ENCODE results near the gene LRRC8C.
"Not testable (repeated sequence)": the region's sequence is repeated elsewhere in the genome, so short reads cannot be mapped to it uniquely, and the experiment has no call there.

Gene LRRC8C

DNA sequence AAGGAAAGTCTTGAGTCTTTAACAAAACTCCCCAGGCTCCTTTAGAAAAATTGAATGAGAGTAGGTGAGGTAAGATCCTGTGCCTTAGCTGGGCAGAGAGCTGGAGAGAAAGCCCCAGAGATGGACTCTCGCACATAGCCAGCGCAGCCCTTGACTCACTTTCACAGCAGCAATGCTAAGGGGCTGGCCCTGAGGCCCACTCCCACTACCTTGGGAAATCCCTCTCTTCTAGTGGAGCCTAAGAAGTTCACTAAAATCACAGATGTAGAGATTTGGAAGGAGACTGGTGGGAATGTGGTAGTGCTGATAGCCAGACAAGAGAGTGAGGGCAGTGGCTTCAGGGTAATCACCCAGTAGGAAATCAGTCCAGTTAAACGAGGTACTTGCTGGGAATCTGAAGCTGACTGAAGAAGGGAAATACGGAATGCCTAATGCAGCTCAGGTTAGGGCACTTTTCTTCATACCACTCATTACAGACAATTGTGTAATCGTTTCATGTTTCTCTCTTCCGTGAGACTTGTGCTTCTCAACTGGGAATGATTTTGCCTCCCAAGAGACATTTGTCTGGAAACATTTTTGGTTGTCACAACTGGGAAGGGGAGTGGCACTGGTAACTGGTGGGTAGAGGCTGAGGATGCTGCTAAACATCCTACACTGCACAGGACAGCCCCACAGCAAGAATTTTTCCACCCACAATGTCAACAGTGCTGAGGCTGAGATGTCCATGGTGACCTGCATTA lies 42.4 kb upstream of the LRRC8C start:
- H3K4me3 ChIP-seq (ENCODE audit: insufficient read depth, low read length, poor library complexity, severe bottlenecking), result no peak overlapping the region
- TF ChIP-seq CTCF (IDR thresholded peaks at IDR 0.05; ENCODE audit: insufficient read depth, low read length, poor library complexity, severe bottlenecking), result no peak
- no peak for TF ChIP-seq EZH2phosphoT487 (conservative IDR thresholded peaks at IDR 0.05; ENCODE audit: low read length)
- no peaks in the 10 kb centered on the region for H3K9me2 ChIP-seq (replicated peaks; ENCODE audit: insufficient read depth, low read length)
- H3F3A ChIP-seq (ENCODE audit: insufficient read depth), result no peaks in the 10 kb centered on the region
- H3K9ac ChIP-seq (ENCODE audit: low read length), result no peak overlapping the region
- no peaks in the 10 kb centered on the region for H4K20me1 ChIP-seq (ENCODE audit: low read depth, low read length)
- no peak overlapping the region for H3K27ac ChIP-seq (ENCODE audit: low read depth, low read length)
- H3K27me3 ChIP-seq (ENCODE audit: low read length), result no peaks in the 10 kb centered on the region
- no peaks in the 10 kb centered on the region; the same call in 1 of the 2 replicates for H3K36me3 ChIP-seq (ENCODE audit: low read length)
- H2AFZ ChIP-seq (ENCODE audit: low read depth, low read length, severe bottlenecking), result no peak overlapping the region
- no peaks in the 10 kb centered on the region for H3K9me3 ChIP-seq (ENCODE audit: insufficient read depth, low read length)
- H3K79me2 ChIP-seq (ENCODE audit: insufficient read depth, low read length), result no peaks in the 10 kb centered on the region
- no peak overlapping the region for H3K4me2 ChIP-seq (ENCODE audit: low read depth, low read length, poor library complexity, severe bottlenecking)

GRCh38 chr1:89592861-89593302 lies 40.0 kb upstream of the LRRC8C start:
- H3K27me3 ChIP-seq (ENCODE audit: low read length); H3K79me2 ChIP-seq (ENCODE audit: insufficient read depth, low read length); H3K9me3 ChIP-seq (ENCODE audit: insufficient read depth, low read length); H2AFZ ChIP-seq (ENCODE audit: low read depth, low read length, severe bottlenecking); H3K9ac ChIP-seq (ENCODE audit: low read length); H3K36me3 ChIP-seq (ENCODE audit: low read length); H3F3A ChIP-seq (ENCODE audit: insufficient read depth); H3K4me3 ChIP-seq (ENCODE audit: insufficient read depth, low read length, poor library complexity, severe bottlenecking); H3K27ac ChIP-seq (ENCODE audit: low read depth, low read length); H3K9me2 ChIP-seq (replicated peaks; ENCODE audit: insufficient read depth, low read length); H3K4me2 ChIP-seq (ENCODE audit: low read depth, low read length, poor library complexity, severe bottlenecking); H4K20me1 ChIP-seq (ENCODE audit: low read depth, low read length): not testable (repeated sequence)

DNA sequence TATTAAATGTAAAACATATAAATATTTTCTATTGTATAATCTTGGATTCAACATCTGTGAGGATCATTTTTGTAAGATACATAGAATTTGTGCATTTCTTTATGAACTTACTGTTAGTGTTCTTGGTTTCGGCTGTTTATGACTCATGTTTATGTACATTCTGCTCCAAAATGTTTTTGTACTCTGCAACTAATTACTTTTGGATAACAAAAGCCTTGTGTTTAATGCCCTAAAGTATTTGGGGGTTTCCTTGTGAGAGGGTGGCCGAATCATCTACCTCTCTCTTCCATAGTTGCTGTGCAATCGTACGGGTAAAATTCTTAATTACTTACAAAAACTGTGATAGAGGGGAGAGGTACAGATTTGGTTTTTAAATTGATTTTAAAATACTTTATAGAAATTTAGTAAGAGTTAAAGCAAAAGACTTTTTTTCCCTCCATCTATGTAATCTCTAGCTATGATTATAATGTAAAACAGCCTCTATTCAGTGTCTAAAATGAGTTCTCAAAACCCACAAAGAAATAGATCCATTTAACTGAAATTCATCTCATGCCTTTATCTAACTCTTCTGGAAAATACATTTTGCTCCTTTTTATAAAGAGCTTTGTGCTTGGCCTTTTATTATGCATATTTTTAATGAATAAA lies 38.7 kb upstream of the LRRC8C start:
- Histone ChIP-seq H3K9ac (ENCODE audit: low read length) (no peak overlapping the region), H3F3A (ENCODE audit: insufficient read depth) (no peaks in the 10 kb centered on the region), H3K9me3 (ENCODE audit: insufficient read depth, low read length) (no peaks in the 10 kb centered on the region), H3K9me2 (replicated peaks; ENCODE audit: insufficient read depth, low read length) (no peaks in the 10 kb centered on the region), H3K4me2 (ENCODE audit: low read depth, low read length, poor library complexity, severe bottlenecking) (no peak overlapping the region), H3K4me3 (ENCODE audit: insufficient read depth, low read length, poor library complexity, severe bottlenecking) (no peak overlapping the region), H2AFZ (ENCODE audit: low read depth, low read length, severe bottlenecking) (no peak overlapping the region), H3K79me2 (ENCODE audit: insufficient read depth, low read length) (no peaks in the 10 kb centered on the region), H3K27me3 (ENCODE audit: low read length) (no peaks in the 10 kb centered on the region), H3K27ac (ENCODE audit: low read depth, low read length) (no peak overlapping the region), H3K36me3 (ENCODE audit: low read length) (no peaks in the 10 kb centered on the region; the same call in 1 of the 2 replicates), H4K20me1 (ENCODE audit: low read depth, low read length) (no peaks in the 10 kb centered on the region)
- TF ChIP-seq EZH2phosphoT487 (conservative IDR thresholded peaks at IDR 0.05; ENCODE audit: low read length), result no peak
- no peak for TF ChIP-seq CTCF (IDR thresholded peaks at IDR 0.05; ENCODE audit: insufficient read depth, low read length, poor library complexity, severe bottlenecking)

DNA sequence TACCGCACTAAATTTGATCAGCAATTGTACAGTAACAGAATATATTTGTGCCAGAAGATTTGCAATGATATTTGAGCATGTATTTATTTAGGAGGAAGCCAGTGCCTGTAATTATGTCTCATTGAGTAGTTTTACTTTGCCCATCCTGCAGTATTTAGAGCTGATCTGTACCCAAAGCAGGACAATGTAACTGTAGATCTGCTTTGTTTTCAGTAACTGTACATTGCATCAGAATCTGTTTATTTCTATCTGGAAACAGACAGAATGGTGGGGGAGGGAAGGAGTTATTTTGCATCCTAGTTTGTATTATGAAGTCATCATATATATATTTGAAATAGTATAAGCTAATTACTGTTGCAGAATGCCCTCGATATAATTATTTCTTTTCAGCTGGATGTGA lies 36.2 kb upstream of the LRRC8C start:
- H3K4me2 ChIP-seq (ENCODE audit: low read depth, low read length, poor library complexity, severe bottlenecking), result no peak overlapping the region
- TF ChIP-seq EZH2phosphoT487 (conservative IDR thresholded peaks at IDR 0.05; ENCODE audit: low read length) (no peak), CTCF (IDR thresholded peaks at IDR 0.05; ENCODE audit: insufficient read depth, low read length, poor library complexity, severe bottlenecking) (no peak)
- no peaks in the 10 kb centered on the region for H3K27me3 ChIP-seq (ENCODE audit: low read length)

More for the DNA sequence above, 36.2 kb upstream of the LRRC8C start:
- Histone ChIP-seq H3K9me3 (ENCODE audit: insufficient read depth, low read length) (no peaks in the 10 kb centered on the region), H3F3A (ENCODE audit: insufficient read depth) (no peaks in the 10 kb centered on the region), H3K79me2 (ENCODE audit: insufficient read depth, low read length) (no peaks in the 10 kb centered on the region), H3K9me2 (replicated peaks; ENCODE audit: insufficient read depth, low read length) (no peaks in the 10 kb centered on the region), H2AFZ (ENCODE audit: low read depth, low read length, severe bottlenecking) (no peak overlapping the region), H3K27ac (ENCODE audit: low read depth, low read length) (no peak overlapping the region), H3K9ac (ENCODE audit: low read length) (no peak overlapping the region), H4K20me1 (ENCODE audit: low read depth, low read length) (no peaks in the 10 kb centered on the region), H3K36me3 (ENCODE audit: low read length) (no peaks in the 10 kb centered on the region; the same call in 1 of the 2 replicates), H3K4me3 (ENCODE audit: insufficient read depth, low read length, poor library complexity, severe bottlenecking) (no peak overlapping the region)
